Stomach (tissue), 9 donors: ENCODE results near the gene SLC25A52. TPM values are rescaled to one million over a fixed set of nuclear protein-coding genes. Genes with fewer than 3 reads are reported as not detected.
A peak's percentile ranks its signal among the peaks of the same experiment; 100 is the strongest.
"Not testable (repeated sequence)": the region's sequence is repeated elsewhere in the genome, so short reads cannot be mapped to it uniquely, and the experiment has no call there.

ENCODE experiments used
- DNase-seq, 2 donors: peaks; one replicate each; pipeline versions ENCODE4 v3.0.0 to v3.0.0-alpha.2; 2013 to 2019
- H3K27ac ChIP-seq, 5 donors: fragments of 200-600 bp in 4 of 5; sonication (generic) in 4 of 5; one replicate each; pipeline ENCODE4 v1.5.1; 2013 to 2019; ENCODE audit warnings: mild to moderate bottlenecking in 1 of 5, moderate library complexity in 1 of 5
- H3K27me3 ChIP-seq, 3 donors: fragments of 200-600 bp; sonication (generic); one replicate each; pipeline ENCODE4 v1.5.1; 2017 to 2019; ENCODE audit warnings: mixed run types in 1 of 3
- H3K36me3 ChIP-seq, 4 donors: fragments of 200-600 bp; sonication (generic); 1 replicate in 3 of 4; 2 replicates in 1 of 4; pipeline ENCODE4 v1.5.1; 2016 to 2019
- H3K4me1 ChIP-seq, 4 donors: fragments of 200-600 bp; sonication (generic); one replicate each; pipeline ENCODE4 v1.5.1; 2016 to 2019
- H3K4me3 ChIP-seq, 4 donors: fragments of 200-600 bp; sonication (generic) in 3 of 4; one replicate each; pipeline ENCODE4 v1.5.1; 2016 to 2019; ENCODE audit warnings: mild to moderate bottlenecking in 1 of 4
- H3K9me3 ChIP-seq, 4 donors: fragments of 200-600 bp; sonication (generic); one replicate each; pipeline ENCODE4 v1.5.1; 2016 to 2019
- EP300 ChIP-seq: sonication (generic); formaldehyde crosslinking; IDR thresholded peaks from one replicate; pipeline ENCODE4 v1.6.1; 2017; ENCODE audit warnings: antibody characterized with exemption
- POLR2A ChIP-seq, 4 donors: fragments of 450-650 bp; IDR thresholded peaks; one replicate each; pipeline ENCODE4 v1.6.1; 2016; ENCODE audit warnings: antibody characterized with exemption in 4 of 4, control low read depth in 2 of 4, mild to moderate bottlenecking in 1 of 4, moderate library complexity in 1 of 4
- POLR2AphosphoS5 ChIP-seq, 3 donors: sonication (generic); formaldehyde crosslinking; IDR thresholded peaks; one replicate each; pipeline ENCODE4 v1.6.1; 2016; ENCODE audit warnings: antibody characterized with exemption in 3 of 3
- WGBS, 5 donors: extraction: QIAGEN DNeasy Blood & Tissue Kit in 3 of 5; methylation state at CpG; one replicate each; pipeline versions ENCODE4 v1.1.5 to v1.1.7; 2013 to 2018; 5-methylcytosine and 5-hydroxymethylcytosine counted together
- intact Hi-C: fragments of 100-400 bp; cut with DNase I; formaldehyde crosslinking; loops from one replicate; pipeline ENCODE4 v1.15.1; 2023; ENCODE audit warnings: low total_unique reads
- polyA plus RNA-seq, 3 donors: library from polyadenylated mRNA; stranded (reverse); fragments of 200-250 nt; gene quantifications; one replicate each; pipeline ENCODE4 v1.2.3, GENCODE V29; 2013
- total RNA-seq, 5 donors: library from RNA; depleted of rRNA; stranded (reverse); fragments of >200 nt; gene quantifications; one replicate each; pipeline versions ENCODE4 v1.1.0 to v1.2.3, GENCODE V29; 2014 to 2016
- TF ChIP-seq, protein P1 (sequence below), 7 experiments: fragments of 450-650 bp in 4 of 7; fragments of 200-600 bp in 3 of 7; sonication (generic) in 3 of 7; IDR thresholded peaks; one replicate each; pipeline ENCODE4 v1.5.1; 2016 to 2019; ENCODE audit warnings: antibody characterized with exemption in 7 of 7, control low read depth in 2 of 7, mild to moderate bottlenecking in 1 of 7
- donor health status: healthy with polysubstance abuse.
- donor health status: Bipolar disorder and iron deficiency.
- donor health status: healthy.

SLC25A52 gene
- total and polyA plus RNA-seq, 8 donors = not detected

DNA sequence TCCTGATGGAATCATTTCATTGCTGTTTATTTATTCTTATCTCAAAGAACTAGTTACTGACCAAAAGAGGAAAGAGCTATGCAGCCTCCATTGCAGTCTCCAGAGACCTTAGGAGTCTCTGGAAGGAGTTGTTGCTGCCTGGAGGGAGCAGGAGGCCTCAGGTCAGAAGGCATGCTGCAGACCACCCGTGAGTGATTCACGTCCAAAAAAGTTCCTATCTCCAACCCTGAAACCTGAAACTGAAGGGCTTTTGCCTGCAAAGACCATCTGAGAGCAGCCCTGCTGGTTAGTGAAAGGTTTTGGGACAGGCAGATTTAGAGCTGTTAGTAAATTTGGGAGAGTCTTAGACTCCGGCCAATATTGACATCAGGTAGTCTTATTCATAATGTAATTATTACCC is 29.1 kb downstream of the SLC25A52 start:
- DNase-seq = no peak
- WGBS, 5 donors = 46 to 69% (median 58%) methylated on average over 3 of the region's 3 CpGs
- Histone ChIP-seq H3K27ac (no peak overlapping the region), H3K4me3 (no peak overlapping the region), H3K36me3 (no peaks in the 10 kb centered on the region), H3K4me1 (no peaks in the 10 kb centered on the region), H3K27me3 (no peaks in the 10 kb centered on the region), H3K9me3 (no peaks in the 10 kb centered on the region)
- intact Hi-C loops = no loop called here
- TF ChIP-seq EP300 (no peak), POLR2A (IDR thresholded peaks at IDR 0.05) (no peak), POLR2AphosphoS5 (IDR thresholded peaks at IDR 0.05) (no peak)
- TF ChIP-seq, protein P1, sequence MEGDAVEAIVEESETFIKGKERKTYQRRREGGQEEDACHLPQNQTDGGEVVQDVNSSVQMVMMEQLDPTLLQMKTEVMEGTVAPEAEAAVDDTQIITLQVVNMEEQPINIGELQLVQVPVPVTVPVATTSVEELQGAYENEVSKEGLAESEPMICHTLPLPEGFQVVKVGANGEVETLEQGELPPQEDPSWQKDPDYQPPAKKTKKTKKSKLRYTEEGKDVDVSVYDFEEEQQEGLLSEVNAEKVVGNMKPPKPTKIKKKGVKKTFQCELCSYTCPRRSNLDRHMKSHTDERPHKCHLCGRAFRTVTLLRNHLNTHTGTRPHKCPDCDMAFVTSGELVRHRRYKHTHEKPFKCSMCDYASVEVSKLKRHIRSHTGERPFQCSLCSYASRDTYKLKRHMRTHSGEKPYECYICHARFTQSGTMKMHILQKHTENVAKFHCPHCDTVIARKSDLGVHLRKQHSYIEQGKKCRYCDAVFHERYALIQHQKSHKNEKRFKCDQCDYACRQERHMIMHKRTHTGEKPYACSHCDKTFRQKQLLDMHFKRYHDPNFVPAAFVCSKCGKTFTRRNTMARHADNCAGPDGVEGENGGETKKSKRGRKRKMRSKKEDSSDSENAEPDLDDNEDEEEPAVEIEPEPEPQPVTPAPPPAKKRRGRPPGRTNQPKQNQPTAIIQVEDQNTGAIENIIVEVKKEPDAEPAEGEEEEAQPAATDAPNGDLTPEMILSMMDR (IDR thresholded peaks at IDR 0.05) = no peak

DNA sequence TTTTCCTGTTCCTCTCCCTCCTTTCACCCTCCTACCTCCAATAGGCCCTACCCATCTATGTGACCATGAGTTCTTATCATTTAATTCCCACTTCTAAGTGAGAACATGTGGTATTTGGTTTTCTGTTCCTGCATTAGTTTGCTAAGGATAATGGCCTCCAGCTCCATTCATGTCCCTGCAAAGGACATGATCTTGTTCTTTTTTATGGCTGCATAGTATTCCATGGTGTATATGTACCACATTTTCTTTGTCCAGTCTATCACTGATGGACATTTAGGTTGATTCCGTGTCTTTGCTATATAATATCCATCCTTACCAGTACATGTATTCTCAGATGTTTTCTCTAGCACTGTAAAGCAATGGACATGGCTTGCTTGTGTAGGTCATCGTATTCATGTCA is 31.5 kb downstream of the SLC25A52 start:
- H3K36me3 ChIP-seq, H3K9me3 ChIP-seq, H3K27ac ChIP-seq, intact Hi-C loops, DNase-seq, H3K27me3 ChIP-seq, H3K4me3 ChIP-seq, H3K4me1 ChIP-seq: not testable (repeated sequence)
- WGBS, 5 donors = 88 to 97% (median 90%) methylated on average over 2 of the region's 2 CpGs

DNA sequence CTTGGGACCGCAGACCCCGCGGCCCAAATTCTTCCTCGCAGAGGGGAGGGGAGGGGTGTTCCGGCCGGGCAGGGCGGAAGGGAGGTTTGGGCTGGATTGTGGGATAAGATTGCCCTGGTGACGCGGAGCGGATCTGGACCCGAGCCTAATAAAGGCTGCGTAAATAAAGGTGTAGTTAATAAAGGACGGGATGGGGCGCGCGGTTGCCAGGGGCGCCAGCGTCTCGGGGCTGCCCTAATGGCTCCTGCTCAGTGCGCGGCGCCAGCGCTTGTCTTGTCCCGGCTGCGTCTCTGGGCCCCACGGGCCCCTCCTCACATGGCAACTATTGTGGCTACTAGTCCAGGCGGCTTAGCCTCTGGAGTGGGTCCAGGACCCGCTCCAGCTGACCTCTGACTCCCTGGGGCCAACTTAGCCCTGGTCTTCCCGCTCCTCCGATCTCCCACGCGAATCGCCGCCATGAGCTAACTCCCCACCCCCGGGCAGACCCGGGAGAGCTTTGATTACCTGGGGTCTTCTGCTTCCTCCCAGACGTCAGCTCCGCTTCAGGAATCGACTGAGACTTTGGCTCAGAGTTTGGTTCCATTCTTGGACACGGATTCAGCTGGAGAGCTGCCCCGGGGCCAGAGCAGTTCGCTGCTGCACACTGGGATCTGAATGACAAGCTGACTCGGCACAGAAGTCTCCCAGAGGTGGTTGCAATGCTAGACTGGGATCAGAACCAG is 36.5 kb downstream of the SLC25A52 start:
- TF ChIP-seq POLR2AphosphoS5 (IDR thresholded peaks at IDR 0.05) (no peak), EP300 (no peak), POLR2A (IDR thresholded peaks at IDR 0.05) (no peak)
- TF ChIP-seq, protein P1 (IDR thresholded peaks at IDR 0.05) = no peak
- DNase-seq = peak; percentile 57 to 63
- peaks cover 0 to 7% (median 0%) of the 10 kb centered on the region in 3 donors for H3K27me3 ChIP-seq
- 0 to 9% (median 5%) methylated on average over 34 to 43 of the region's 43 CpGs for WGBS, 5 donors
- no peaks in the 10 kb centered on the region for H3K36me3 ChIP-seq
- peak overlapping the region; percentile 49 to 81 (median 66) for H3K27ac ChIP-seq
- peak overlapping the region; percentile 60 to 72 (median 66) for H3K4me3 ChIP-seq
- peaks cover 0 to 4% (median 3%) of the 10 kb centered on the region in 4 donors for H3K9me3 ChIP-seq
- intact Hi-C loops = loop anchor here (5.0 kb wide), 1 partner anchor 167 kb away; no protein-coding TSS in a partner anchor
- H3K4me1 ChIP-seq = peaks cover 0 to 19% (median 18%) of the 10 kb centered on the region in 4 donors

DNA sequence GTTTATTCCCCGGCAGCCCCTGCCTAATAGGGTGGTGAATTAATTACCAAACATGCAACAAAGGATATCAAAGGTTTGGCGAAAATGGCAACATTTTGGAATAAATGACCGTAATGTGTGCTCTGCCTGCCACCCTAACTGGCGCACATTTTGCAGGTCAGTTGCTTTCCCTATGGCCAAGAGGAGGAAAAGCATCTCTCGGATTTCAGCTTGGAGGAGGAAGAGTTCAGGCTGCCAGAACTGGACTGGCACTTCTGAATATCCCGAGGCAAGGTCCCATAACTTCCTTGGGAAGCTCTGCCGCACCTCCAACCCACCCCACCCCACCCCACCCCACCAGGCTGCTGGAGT is 37.1 kb downstream of the SLC25A52 start:
- Histone ChIP-seq H3K36me3 (no peaks in the 10 kb centered on the region), H3K27me3 (peaks cover 0 to 7% (median 0%) of the 10 kb centered on the region in 3 donors), H3K4me1 (peaks cover 0 to 19% (median 18%) of the 10 kb centered on the region in 4 donors), H3K27ac (peak overlapping the region in 4 of 5 donors; percentile 49 to 81 (median 66)), H3K9me3 (peaks cover 0 to 10% (median 8%) of the 10 kb centered on the region in 4 donors), H3K4me3 (peak overlapping the region; percentile 60 to 72 (median 66))
- intact Hi-C loops = loop anchor here (5.0 kb wide), 1 partner anchor 166 kb away; no protein-coding TSS in a partner anchor
- DNase-seq = no peak
- WGBS, 5 donors = 35 to 52% (median 40%) methylated on average over 7 of the region's 7 CpGs
- TF ChIP-seq POLR2A (IDR thresholded peaks at IDR 0.05) (no peak), EP300 (no peak), POLR2AphosphoS5 (IDR thresholded peaks at IDR 0.05) (no peak)
- TF ChIP-seq, protein P1 (IDR thresholded peaks at IDR 0.05) = no peak
